Muscle of leg (tissue), 16 donors: ENCODE results near the gene PHACTR3. TPM values are rescaled to one million over a fixed set of nuclear protein-coding genes. Genes with fewer than 3 reads are reported as not detected.
A peak's percentile ranks its signal among the peaks of the same experiment; 100 is the strongest.
"Not testable (repeated sequence)": the region's sequence is repeated elsewhere in the genome, so short reads cannot be mapped to it uniquely, and the experiment has no call there.

ENCODE experiments used
- DNase-seq: peaks from one replicate; pipeline ENCODE4 v3.0.0; 2013
- H3K27ac ChIP-seq: one replicate; pipeline ENCODE4 v1.5.1; 2013; ENCODE audit warnings: mild to moderate bottlenecking, low read length, control low read depth
- H3K27me3 ChIP-seq: one replicate; pipeline ENCODE4 v1.6.1; 2013; ENCODE audit warnings: low read length; ENCODE audit not compliant: control insufficient read depth, insufficient read depth
- H3K36me3 ChIP-seq: one replicate; pipeline ENCODE4 v1.6.1; 2013; ENCODE audit warnings: low read length; ENCODE audit not compliant: control insufficient read depth, insufficient read depth
- H3K4me1 ChIP-seq: one replicate; pipeline ENCODE4 v1.6.1; 2013; ENCODE audit warnings: low read length; ENCODE audit not compliant: control insufficient read depth, insufficient read depth
- H3K4me3 ChIP-seq: one replicate; pipeline ENCODE4 v1.5.1; 2013; ENCODE audit warnings: low read length, control low read depth
- H3K9me3 ChIP-seq: replicated peaks from 2 replicates; pipeline ENCODE4 v1.6.1; 2013; ENCODE audit warnings: low read depth, low read length; ENCODE audit not compliant: control insufficient read depth
- WGBS: methylation state at CpG from one replicate; pipeline ENCODE4 v1.1.5; 2013; ENCODE audit warnings: missing lambda C conversion rate; ENCODE audit not compliant: insufficient coverage; 5-methylcytosine and 5-hydroxymethylcytosine counted together
- long read RNA-seq, 11 donors: transcript quantifications; one replicate each; lab custom pipeline, GENCODE V29; 2026
- polyA plus RNA-seq, 8 donors: library from polyadenylated mRNA; unstranded; fragments of 120-200 nt; gene quantifications; one replicate each; pipeline versions ENCODE4 v1.2.1 to v1.2.3, GENCODE V29; 2013; ENCODE audit warnings: inconsistent platforms in 1 of 8, low replicate concordance in 1 of 8; ENCODE audit not compliant: insufficient read length in 8 of 8, insufficient read depth in 1 of 8
- total RNA-seq: library from RNA; stranded (reverse); fragments of 120-200 nt; gene quantifications from one replicate; pipeline ENCODE4 v1.2.4, GENCODE V29; 2013

PHACTR3 gene
- 7.0 TPM for total RNA-seq
- 10 to 100 TPM in 4 of 8 donors, 1 to 10 TPM in 4; 4.7 to 17.0 (median 10.5) TPM for polyA plus RNA-seq
- long read RNA-seq, donor 1, partial matches to known transcripts: 0 of 5 reads
- long read RNA-seq, donor 1, other reads (novel, unspliced or antisense): 0 of 5 reads
- long read RNA-seq, donor 2: 0 reads
- long read RNA-seq, donor 3: 0 reads
- long read RNA-seq, donor 4: 0 reads
- long read RNA-seq, donor 5, partial matches to known transcripts: 0 of 5 reads
- long read RNA-seq, donor 5, other reads (novel, unspliced or antisense): 0 of 5 reads
- long read RNA-seq, donor 6, transcript PHACTR3-208 (5 exons, 1,585 nt): major isoform, 5 of 8 reads
- long read RNA-seq, donor 6, partial matches to known transcripts: 0 of 8 reads
- long read RNA-seq, donor 6, other reads (novel, unspliced or antisense): 0 of 8 reads
- long read RNA-seq, donor 7, partial matches to known transcripts: 0 of 1 reads
- long read RNA-seq, donor 7, other reads (novel, unspliced or antisense): 0 of 1 reads
- long read RNA-seq, donor 8, partial matches to known transcripts: 0 of 2 reads
- long read RNA-seq, donor 8, other reads (novel, unspliced or antisense): 0 of 2 reads
- long read RNA-seq, donor 9, partial matches to known transcripts: 0 of 1 reads
- long read RNA-seq, donor 9, other reads (novel, unspliced or antisense): 0 of 1 reads
- long read RNA-seq, donor 10, partial matches to known transcripts: 0 of 4 reads
- long read RNA-seq, donor 10, other reads (novel, unspliced or antisense): 0 of 4 reads
- long read RNA-seq, donor 11, partial matches to known transcripts: 0 of 1 reads
- long read RNA-seq, donor 11, other reads (novel, unspliced or antisense): 0 of 1 reads

DNA sequence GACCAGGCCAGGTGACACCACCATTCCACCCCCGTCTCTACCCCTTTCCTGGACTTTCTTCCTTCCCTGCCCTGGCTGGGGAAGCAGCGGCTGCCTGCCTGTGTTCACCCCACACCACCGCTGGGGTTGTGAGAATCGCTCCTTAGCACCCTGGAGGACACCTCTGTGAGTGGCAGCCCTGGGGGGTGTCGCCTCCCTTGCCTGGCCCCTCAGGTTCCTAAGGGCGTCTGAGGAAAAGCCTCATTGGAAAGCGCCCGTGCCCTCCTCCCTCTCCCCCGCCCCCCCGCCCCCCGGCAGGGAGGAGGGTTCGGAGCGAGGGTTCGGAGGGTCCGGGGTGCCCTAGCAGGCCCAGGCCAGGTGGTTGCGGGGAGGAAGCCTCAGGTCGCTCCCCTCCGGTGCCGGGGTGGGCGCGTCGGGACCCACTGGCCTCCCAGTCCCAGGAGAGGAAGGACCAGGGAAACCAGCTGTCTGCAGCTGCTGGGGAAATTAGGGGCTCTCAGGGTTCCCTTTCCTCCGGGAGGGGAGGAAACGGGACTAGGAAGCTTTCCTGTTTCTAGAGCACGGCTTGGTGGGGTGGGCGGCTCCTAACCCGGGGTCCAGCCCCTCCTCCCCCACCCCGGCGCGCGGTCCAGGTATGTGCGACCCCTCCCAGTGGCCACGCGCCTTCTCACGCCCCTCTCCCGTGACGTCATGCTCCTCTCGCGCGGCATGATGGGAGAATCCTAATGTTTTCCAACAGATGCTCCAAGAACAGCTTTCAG, at the start of gene PHACTR3:
Gene PHACTR3, plus strand, starts transcription at position 760 of the 761 bp plus-strand sequence. CDS start 475 bp downstream, outside the sequence.
- H3K27me3 ChIP-seq: peaks cover 71% of the 10 kb centered on the region
- 6% methylated on average over 13 of the region's 40 CpGs for WGBS
- no peaks in the 10 kb centered on the region for H3K9me3 ChIP-seq
- no peak within 1 kb of the TSS for H3K27ac ChIP-seq
- no peaks in the 10 kb centered on the region for H3K36me3 ChIP-seq
- H3K4me3 ChIP-seq: no peak within 1 kb of the TSS
- peaks cover 12% of the 10 kb centered on the region for H3K4me1 ChIP-seq
- peak; percentile 25 for DNase-seq

DNA sequence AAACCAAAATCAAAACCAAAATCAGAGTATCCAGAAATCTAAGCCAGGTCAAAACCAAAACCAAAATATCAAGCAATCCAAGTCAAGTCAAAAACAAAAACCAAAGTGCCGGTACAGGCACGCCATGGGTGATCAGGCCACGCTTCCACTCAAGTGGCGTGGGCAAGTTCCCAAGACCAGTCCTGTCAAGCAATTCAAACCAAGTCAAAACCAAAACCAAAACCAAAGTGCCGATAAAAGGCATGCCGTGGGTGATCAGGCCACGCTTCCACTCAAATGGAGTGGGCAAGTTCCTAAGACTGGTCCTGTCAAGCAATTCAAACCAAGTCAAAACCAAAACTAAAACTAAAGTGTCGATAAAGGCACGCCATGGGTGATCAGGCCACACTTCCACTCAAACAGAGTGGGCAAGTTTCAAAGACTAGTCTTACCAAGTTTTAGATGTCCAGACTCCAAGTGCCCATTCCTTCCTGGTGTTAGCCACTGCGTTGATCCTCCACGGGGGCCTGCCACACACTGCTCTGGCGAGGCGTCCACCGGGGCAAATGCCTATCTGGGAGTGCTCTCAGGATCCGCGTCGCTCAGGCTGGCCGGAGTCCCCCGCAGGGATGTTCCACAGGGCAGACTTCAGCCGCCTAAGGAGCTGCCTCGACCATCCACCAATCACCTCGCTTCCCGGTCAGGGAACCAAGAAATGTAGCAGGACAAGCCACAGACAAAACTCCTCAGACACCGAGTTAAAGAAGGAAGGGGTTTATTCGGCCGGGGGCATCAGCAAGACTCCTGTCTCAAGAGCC, 46.4 kb upstream of the PHACTR3 start:
- 84% methylated on average over 14 of the region's 26 CpGs for WGBS
- not testable (repeated sequence) for H3K9me3 ChIP-seq, H3K4me1 ChIP-seq, H3K4me3 ChIP-seq, H3K36me3 ChIP-seq, H3K27ac ChIP-seq, DNase-seq, H3K27me3 ChIP-seq

- DNase-seq: no peak
- no peaks in the 10 kb centered on the region for H3K9me3 ChIP-seq
- no peaks in the 10 kb centered on the region for H3K4me1 ChIP-seq
- no peak overlapping the region for H3K27ac ChIP-seq
- WGBS: 83% methylated on average over 14 of the region's 14 CpGs
- H3K27me3 ChIP-seq: no peaks in the 10 kb centered on the region
- no peak overlapping the region for H3K4me3 ChIP-seq
- no peaks in the 10 kb centered on the region for H3K36me3 ChIP-seq
These were observed 45.1 kb upstream of the PHACTR3 start for GRCh38 chr20:59559024-59559817.

- Histone ChIP-seq H3K9me3 (no peaks in the 10 kb centered on the region), H3K27ac (no peak overlapping the region), H3K4me3 (no peak overlapping the region), H3K36me3 (no peaks in the 10 kb centered on the region), H3K4me1 (no peaks in the 10 kb centered on the region), H3K27me3 (no peaks in the 10 kb centered on the region)
- WGBS: 67% methylated on average over 5 of the region's 7 CpGs
- no peak for DNase-seq
These were observed 44.5 kb upstream of the PHACTR3 start for GRCh38 chr20:59559863-59560262.

GRCh38 chr20:59560588-59561227, 43.6 kb upstream of the PHACTR3 start:
- no peak for DNase-seq
- no peaks in the 10 kb centered on the region for H3K4me1 ChIP-seq
- H3K27me3 ChIP-seq: no peaks in the 10 kb centered on the region
- no peaks in the 10 kb centered on the region for H3K9me3 ChIP-seq
- no peaks in the 10 kb centered on the region for H3K36me3 ChIP-seq
- H3K4me3 ChIP-seq: no peak overlapping the region
- no peak overlapping the region for H3K27ac ChIP-seq
- 45% methylated on average over 3 of the region's 7 CpGs for WGBS

DNA sequence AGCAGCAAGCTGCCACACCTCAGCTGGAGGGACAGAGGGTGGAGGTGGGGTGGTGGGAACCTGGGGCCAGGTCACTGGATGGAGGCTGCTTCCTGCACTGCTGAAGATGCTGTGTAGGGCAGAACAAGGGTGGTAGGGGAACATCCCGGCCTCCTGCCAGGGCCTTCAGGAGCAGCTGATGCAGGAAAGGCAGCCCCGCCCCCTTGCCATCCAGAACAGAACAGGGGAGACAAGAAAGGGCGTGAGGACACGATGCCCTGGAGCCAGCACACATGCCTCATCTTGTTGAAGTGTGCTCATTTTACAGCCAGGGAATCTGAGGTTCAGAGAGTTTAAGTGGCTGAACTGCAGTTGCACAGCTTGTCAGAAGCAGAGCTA, 43.1 kb upstream of the PHACTR3 start:
- WGBS: 77% methylated on average over 4 of the region's 4 CpGs
- no peak overlapping the region for H3K4me3 ChIP-seq
- H3K4me1 ChIP-seq: no peaks in the 10 kb centered on the region
- DNase-seq: no peak
- no peaks in the 10 kb centered on the region for H3K9me3 ChIP-seq
- no peak overlapping the region for H3K27ac ChIP-seq
- no peaks in the 10 kb centered on the region for H3K27me3 ChIP-seq
- no peaks in the 10 kb centered on the region for H3K36me3 ChIP-seq

DNA sequence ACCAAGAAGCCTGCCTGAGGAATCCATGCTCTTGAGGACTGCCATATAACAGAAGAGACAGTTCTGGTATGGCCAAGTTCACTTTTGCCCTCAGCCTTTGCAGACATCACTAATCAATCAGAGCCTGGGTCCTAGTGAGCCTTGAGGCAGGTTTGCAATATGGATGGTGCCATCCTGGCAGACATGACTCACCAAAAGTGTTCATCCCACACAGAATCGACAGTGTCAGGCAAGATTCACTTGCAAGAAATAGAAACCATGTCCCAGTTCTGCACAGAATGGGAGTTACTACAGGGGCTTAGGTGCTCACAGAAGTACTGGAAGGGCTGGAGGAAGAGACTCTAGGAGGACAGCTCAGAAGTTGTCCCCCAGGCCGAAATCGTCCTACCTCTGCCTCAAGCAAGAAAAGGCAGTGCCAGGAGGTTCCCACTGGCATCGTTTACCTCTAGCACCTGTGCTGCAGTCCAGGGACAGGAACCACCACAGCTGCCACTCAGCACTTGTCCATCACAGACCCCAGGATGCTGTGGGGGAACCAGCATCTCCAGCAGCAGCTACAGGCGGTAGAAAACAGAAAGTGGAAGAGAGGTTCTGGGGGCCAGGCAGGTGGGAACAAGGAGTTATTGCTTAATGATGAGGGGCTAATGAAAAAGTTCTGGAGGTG, 42.6 kb upstream of the PHACTR3 start:
- Histone ChIP-seq H3K4me3 (no peak overlapping the region), H3K27ac (no peak overlapping the region), H3K27me3 (no peaks in the 10 kb centered on the region), H3K9me3 (no peaks in the 10 kb centered on the region), H3K36me3 (no peaks in the 10 kb centered on the region), H3K4me1 (no peaks in the 10 kb centered on the region)
- DNase-seq: no peak
- 69% methylated on average over 4 of the region's 5 CpGs for WGBS

DNA sequence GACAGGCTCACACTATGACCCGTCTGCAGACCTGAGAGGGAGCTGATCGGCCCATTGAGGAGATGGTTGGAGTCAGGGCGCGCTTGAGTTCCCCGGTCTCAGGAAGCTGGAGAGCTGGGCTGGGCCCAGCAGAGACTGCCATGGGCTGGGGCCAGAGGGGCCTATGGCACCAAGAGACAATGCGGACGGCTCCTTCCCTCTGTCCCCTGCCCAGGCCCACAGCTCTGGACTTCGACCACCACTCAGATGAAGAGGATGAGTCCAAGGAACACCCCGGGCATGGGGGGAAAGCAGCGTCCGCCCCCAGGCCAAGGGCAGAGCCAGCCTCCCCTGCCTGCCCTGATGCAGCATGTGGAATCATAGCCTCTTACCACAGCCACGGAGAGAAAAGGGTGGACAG, 40.2 kb upstream of the PHACTR3 start:
- no peaks in the 10 kb centered on the region for H3K9me3 ChIP-seq
- H3K36me3 ChIP-seq: no peaks in the 10 kb centered on the region
- H3K4me3 ChIP-seq: no peak overlapping the region
- no peaks in the 10 kb centered on the region for H3K4me1 ChIP-seq
- H3K27ac ChIP-seq: no peak overlapping the region
- no peak for DNase-seq
- peaks cover 10% of the 10 kb centered on the region for H3K27me3 ChIP-seq
- 79% methylated on average over 5 of the region's 12 CpGs for WGBS
